HL-60/S4 treated with retinoic acid at 250 ng/mL for 4 days and 3 days (cell line): ENCODE measurements around the gene ADGB.

Experiments used
- in situ Hi-C: fragments of 300-500 bp; cut with MboI; formaldehyde crosslinking; loops from 2 replicates; pipeline ENCODE4 v1.7.0; 2022; ENCODE audit warnings: low sequenced_read_pairs

The ADGB gene

GRCh38 chr6:146628350-146628749 is 29.6 kb downstream of the ADGB start:
- in situ Hi-C loops = no loop called here

- in situ Hi-C loops = no loop called here
These were observed 35.2 kb downstream of the ADGB start for GRCh38 chr6:146634022-146634421.

DNA sequence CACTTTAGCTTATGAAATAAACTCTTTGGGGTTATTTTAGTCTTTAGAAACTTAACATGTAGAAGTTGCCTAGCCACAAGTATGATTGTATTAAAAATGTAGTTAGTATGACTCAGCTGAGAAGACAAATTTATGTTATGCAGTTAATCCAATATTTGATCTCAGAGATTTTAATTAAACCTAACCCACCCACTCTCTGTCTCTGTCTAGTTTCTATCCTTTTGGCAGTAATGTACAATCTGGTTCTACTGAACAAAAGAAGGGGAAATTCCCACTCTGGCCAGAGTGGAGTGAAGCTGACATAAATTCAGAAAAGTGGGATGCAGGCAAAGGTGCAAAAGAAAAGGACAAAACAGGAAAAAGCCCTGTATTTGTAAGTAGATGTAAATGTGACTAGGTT is 36.4 kb downstream of the ADGB start:
- in situ Hi-C loops = no loop called here

- in situ Hi-C loops = no loop called here
These were observed 37.7 kb downstream of the ADGB start for GRCh38 chr6:146636481-146636880.

DNA sequence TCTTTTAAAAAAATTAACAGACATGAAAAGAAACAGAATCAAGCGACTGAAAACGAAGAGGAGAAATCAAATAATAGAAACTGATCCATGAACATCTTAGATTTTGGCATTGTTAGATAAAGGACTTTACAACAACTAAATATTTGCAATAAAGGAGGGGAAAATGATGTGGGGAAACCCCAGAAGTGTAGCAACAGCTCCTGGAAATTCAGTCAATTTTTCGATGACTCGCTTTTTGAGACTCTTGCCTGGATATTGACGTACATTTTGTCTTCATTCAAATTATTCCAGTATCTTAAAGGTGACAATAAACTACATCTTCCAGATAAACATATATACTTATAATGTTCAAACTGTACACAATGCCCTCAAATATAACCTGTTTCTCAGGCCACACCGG is 44.1 kb downstream of the ADGB start:
- in situ Hi-C loops = no loop called here

DNA sequence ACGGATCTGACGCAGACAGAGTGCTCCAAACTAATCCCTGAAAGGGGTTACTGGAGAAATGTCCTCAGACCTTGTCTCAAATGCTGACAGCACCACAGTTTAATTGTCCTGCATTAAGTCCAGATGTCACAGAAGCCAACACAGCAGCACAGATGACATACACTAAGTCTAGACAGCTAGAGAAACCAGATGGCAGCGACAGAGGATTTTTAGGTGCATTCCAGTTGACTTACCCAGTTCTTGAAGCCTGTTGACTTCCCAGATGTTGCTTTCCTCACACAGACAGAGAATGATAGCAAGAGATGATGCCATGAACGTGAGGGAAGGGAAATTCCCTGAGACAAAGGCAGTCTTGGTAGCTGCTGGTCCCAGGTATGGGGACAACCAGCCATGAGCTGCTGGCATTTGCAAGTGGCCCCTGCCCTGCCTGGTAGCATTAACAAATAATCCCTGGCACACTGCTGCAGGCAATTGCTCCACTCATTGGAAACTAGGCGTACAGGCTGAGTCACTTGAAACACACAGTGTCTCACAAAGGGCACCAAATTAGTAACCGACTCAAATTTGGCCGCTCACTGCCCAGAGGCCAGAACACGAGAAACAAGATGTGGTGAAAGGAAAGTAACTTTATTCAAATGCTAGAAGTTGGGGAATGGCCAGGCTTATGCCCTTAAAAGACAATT is 52.2 kb downstream of the ADGB start:
- in situ Hi-C loops = no loop called here

- in situ Hi-C loops = no loop called here
These were observed 52.7 kb downstream of the ADGB start for GRCh38 chr6:146651482-146651863.

GRCh38 chr6:146657432-146657831 is 58.7 kb downstream of the ADGB start:
- in situ Hi-C loops = no loop called here

- in situ Hi-C loops = no loop called here
These were observed 66.1 kb downstream of the ADGB start for GRCh38 chr6:146664871-146665360.

GRCh38 chr6:146666909-146667308 is 68.1 kb downstream of the ADGB start:
- in situ Hi-C loops = no loop called here

DNA sequence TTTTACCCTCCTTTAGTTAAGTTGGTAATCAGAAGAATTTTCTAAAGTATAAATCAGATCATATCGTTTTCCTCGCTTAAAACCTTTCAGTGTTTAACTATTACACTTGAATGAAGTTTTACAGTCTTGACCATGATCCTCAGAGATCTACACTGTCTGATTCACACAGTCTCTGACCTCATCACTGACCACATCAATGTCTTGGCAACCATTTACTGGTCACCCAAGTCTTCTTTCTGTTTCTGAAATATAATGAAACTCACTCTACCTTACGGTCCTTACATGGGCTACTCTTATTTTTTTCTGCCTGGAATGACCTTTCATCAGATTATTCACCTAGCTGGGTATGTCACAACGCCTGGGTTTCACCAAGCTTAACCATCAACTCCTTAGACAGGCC is 71.4 kb downstream of the ADGB start:
- in situ Hi-C loops = no loop called here

DNA sequence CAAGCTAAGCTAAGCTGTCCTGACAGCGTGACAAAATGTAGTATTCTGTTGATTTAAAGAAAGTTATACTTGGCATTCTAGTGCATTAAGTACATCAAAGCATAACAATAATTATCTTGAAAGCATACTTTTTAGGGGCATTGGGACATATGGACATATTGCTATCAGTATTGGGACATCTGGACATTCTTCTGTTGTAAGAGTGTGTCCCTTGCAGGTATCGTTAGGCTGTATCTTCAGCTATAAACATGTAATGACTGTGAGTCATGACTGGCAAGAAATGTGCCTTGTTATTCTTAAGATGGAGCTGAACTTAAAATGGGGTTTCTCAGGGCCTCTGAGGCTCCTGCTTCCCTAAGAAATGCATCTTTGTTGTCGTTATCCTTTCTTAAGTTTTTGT is 74.3 kb downstream of the ADGB start:
- in situ Hi-C loops = no loop called here

GRCh38 chr6:146679386-146679785 is 80.6 kb downstream of the ADGB start:
- in situ Hi-C loops = loop anchor here (25.0 kb wide), 1 partner anchor 742 kb away; no protein-coding TSS in a partner anchor

DNA sequence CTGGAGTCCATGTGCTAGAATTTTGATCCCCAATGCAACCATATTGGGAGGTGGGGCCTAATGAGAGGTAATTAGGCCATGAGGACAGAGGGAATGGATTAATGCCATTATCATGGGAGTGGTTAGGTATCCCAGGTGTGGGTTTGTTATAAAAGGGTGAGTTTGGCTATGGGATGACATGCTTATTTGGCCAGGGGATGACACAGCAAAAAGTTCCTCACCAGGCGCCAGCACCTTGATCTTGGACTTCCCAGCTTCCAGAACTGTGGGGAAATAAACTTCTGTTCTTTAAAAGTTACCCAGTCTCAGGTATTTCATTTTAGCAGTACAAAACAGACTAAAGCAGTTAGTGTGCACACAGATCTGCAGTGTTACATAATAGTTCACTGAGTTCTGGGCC is 84.1 kb downstream of the ADGB start:
- in situ Hi-C loops = loop anchor here (25.0 kb wide), 1 partner anchor 746 kb away; no protein-coding TSS in a partner anchor

- in situ Hi-C loops = loop anchor here (25.0 kb wide), 1 partner anchor 753 kb away; no protein-coding TSS in a partner anchor
These were observed 91.0 kb downstream of the ADGB start for GRCh38 chr6:146689806-146690205.

- in situ Hi-C loops = loop anchor here (25.0 kb wide), 1 partner anchor 756 kb away; no protein-coding TSS in a partner anchor
These were observed 94.6 kb downstream of the ADGB start for GRCh38 chr6:146693342-146693741.

DNA sequence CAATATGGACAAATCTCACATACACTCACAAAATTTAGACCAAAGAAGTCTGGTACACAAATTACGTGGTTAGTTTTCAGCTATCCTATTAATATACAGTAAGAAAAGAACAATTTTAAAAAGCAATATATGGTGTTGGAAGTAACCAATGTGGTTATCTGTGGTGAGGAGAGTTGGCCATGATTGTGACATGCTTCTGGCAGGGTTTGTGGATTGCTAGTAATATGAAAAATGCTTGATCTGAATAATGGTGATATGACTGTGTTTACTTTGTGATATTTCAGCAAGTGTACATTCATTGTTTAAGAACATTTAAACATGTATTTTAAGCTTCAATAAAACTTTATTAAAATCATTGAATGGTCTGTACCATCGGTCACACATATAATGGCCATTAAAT is 99.1 kb downstream of the ADGB start:
- in situ Hi-C loops = loop anchor here (25.0 kb wide), 1 partner anchor 761 kb away; no protein-coding TSS in a partner anchor

DNA sequence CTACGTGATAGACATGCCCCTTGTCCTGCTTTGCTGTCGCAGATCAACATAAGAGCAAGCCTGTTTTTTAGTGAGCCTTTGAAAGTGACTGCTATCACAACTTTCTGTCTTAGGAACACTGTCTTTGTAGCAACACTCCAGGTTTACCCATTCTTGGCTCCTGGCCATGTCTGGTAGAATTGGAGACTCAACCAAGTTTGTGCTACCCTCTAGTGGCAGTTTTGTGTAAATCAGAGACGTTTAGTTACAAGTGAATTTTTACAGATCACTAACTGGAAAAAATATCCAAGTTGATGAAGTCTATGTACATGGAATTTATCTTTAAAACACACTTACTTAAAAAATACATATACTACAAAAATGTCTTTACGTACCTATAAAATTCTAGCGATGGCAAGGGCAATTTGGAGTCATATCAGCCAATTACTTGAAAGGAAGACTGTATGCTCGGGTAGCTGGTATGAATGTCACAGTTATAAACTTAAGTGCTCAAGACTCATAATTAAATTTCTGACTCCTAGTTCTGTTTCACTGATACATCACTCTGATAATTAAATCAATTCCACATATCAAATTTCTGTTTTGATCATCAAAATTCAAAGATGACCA is 101.4 kb downstream of the ADGB start:
- in situ Hi-C loops = no loop called here

DNA sequence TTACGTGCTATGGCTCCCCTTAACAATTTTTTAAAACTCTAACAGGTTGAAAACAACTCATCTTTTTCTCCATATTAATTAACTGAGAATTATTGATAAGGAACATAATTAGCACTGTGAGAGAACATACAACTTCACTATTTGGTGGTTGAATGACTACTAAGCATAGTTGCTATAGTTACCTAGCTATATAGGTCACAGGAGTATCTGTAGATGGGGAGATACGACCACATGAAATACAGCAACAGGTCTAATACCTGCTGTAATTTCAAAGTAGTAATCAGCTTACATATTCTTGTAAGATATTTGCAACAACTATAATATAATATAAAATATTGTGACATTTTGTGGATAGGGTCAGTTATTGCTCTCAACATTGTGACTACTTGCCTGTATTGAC is 102.9 kb downstream of the ADGB start:
- in situ Hi-C loops = no loop called here

- in situ Hi-C loops = no loop called here
These were observed 110.4 kb downstream of the ADGB start for GRCh38 chr6:146709036-146709622.

DNA sequence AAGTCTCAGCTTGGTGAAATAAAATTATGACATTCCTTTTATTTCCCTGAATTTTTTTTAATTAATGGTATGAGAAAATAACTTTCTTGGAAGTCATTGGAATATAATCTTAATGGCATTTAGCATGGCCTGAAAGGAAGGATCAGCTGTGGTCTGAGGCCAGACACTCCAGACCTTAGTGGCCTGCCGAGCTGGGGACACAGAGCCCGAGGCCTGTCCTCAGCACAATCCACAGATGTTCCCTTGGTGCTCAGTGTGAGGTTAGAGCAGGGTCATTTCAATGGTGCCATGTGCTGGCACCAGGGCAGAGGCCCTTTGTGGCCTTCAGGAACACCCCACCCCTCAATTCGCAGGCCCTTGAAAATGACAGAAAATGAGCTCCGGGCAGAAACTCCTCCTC is 120.6 kb downstream of the ADGB start:
- in situ Hi-C loops = no loop called here

GRCh38 chr6:146739696-146740095 is 140.9 kb downstream of the ADGB start:
- in situ Hi-C loops = no loop called here
